IMR-90 (cell line): ENCODE results near the gene HSD17B3. TPM values are rescaled to one million over a fixed set of nuclear protein-coding genes. Genes with fewer than 3 reads are reported as not detected.

Source experiments
- ATAC-seq: fragments of 200-7000 bp; cut with Tn5 transposase; 2 replicates; pipeline ENCODE4 v1.9.1; 2020; ENCODE audit warnings: low read depth, mild to moderate bottlenecking, moderate library complexity
- BruUV-seq: library from RNA; stranded (reverse); fragments of 400-500 nt; replicated peaks from 2 replicates; lab custom pipeline; 2021; lab: Mats Ljungman, UMichigan
- CTCF ChIA-PET: fragments of 300-600 bp; formaldehyde crosslinking; extraction: SDS; loops from one replicate; lab custom pipeline; 2021; ENCODE audit warnings: antibody characterized with exemption; lab: Yijun Ruan, JAX
- POLR2A ChIA-PET: fragments of 300-600 bp; sonication (Branson Sonifier 250); formaldehyde crosslinking; loops from one replicate; lab custom pipeline; 2022; ENCODE audit warnings: antibody characterized with exemption; ENCODE audit not compliant: unreplicated experiment; lab: Charles Lee
- DNase-seq: peaks from one replicate; pipeline ENCODE4 v3.0.0; 2013
- H2AFZ ChIP-seq: replicated peaks from 2 replicates; pipeline ENCODE3; 2013; ENCODE audit warnings: low read length, mild to moderate bottlenecking; ENCODE audit not compliant: poor library complexity
- H2AK5ac ChIP-seq: 2 replicates; pipeline ENCODE4 v1.6.1; 2013; ENCODE audit warnings: low read depth, low read length, inconsistent platforms
- H2AK9ac ChIP-seq: replicated peaks from 2 replicates; pipeline ENCODE3; 2013; ENCODE audit warnings: mild to moderate bottlenecking, low read depth, low read length, moderate library complexity; ENCODE audit not compliant: poor library complexity
- H2BK120ac ChIP-seq: 2 replicates; pipeline ENCODE4 v1.6.1; 2013; ENCODE audit warnings: low read depth, low read length, inconsistent platforms
- H2BK15ac ChIP-seq: 3 replicates; pipeline ENCODE4 v1.6.1; 2013; ENCODE audit warnings: low read depth, low read length, inconsistent platforms
- H2BK20ac ChIP-seq: 2 replicates; pipeline ENCODE4 v1.6.1; 2013; ENCODE audit warnings: low read depth, mild to moderate bottlenecking, inconsistent platforms, low read length, moderate library complexity
- H2BK5ac ChIP-seq: 2 replicates; pipeline ENCODE4 v1.6.1; 2013; ENCODE audit warnings: mild to moderate bottlenecking, low read depth, low read length, inconsistent platforms; ENCODE audit not compliant: poor library complexity, severe bottlenecking
- H3K14ac ChIP-seq: replicated peaks from 2 replicates; pipeline ENCODE4 v1.6.1; 2013; ENCODE audit warnings: low read depth, low read length, inconsistent platforms
- H3K18ac ChIP-seq: 2 replicates; pipeline ENCODE4 v1.6.1; 2013; ENCODE audit warnings: low read depth, low read length, control low read depth
- H3K23ac ChIP-seq: 2 replicates; pipeline ENCODE4 v1.6.1; 2013; ENCODE audit warnings: low read depth, low read length, inconsistent platforms
- H3K27ac ChIP-seq: 2 replicates; pipeline ENCODE4 v1.5.1; 2013; ENCODE audit warnings: mild to moderate bottlenecking, control low read depth, low read length; ENCODE audit not compliant: insufficient read depth
- H3K27me3 ChIP-seq: 2 replicates; pipeline ENCODE4 v1.6.1; 2013; ENCODE audit warnings: low read length; ENCODE audit not compliant: control insufficient read depth, insufficient read depth
- H3K36me3 ChIP-seq: 2 replicates; pipeline ENCODE4 v1.6.1; 2013; ENCODE audit warnings: low read length, mixed read lengths; ENCODE audit not compliant: control insufficient read depth, insufficient read depth
- H3K4ac ChIP-seq: 2 replicates; pipeline ENCODE4 v1.6.1; 2013; ENCODE audit warnings: low read depth, low read length, inconsistent platforms
- H3K4me1 ChIP-seq: 2 replicates; pipeline ENCODE4 v1.6.1; 2013; ENCODE audit warnings: low read length, mixed read lengths; ENCODE audit not compliant: control insufficient read depth, insufficient read depth
- H3K4me2 ChIP-seq: 2 replicates; pipeline ENCODE4 v1.6.1; 2013; ENCODE audit warnings: low read depth, mild to moderate bottlenecking, control low read depth, low read length, moderate library complexity
- H3K4me3 ChIP-seq: 2 replicates; pipeline ENCODE4 v1.5.1; 2013; ENCODE audit warnings: low read depth, mild to moderate bottlenecking, control low read depth, low read length, moderate library complexity; ENCODE audit not compliant: insufficient read depth
- H3K56ac ChIP-seq: 2 replicates; pipeline ENCODE4 v1.6.1; 2013; ENCODE audit warnings: low read length, inconsistent platforms; ENCODE audit not compliant: insufficient read depth; ENCODE audit errors: extremely low read depth
- H3K79me1 ChIP-seq, 2 experiments: 2 replicates each; pipeline ENCODE4 v1.6.1; 2013; ENCODE audit warnings: low read length in 2 of 2, inconsistent platforms in 1 of 2, low read depth in 1 of 2
- H3K9ac ChIP-seq: 2 replicates; pipeline ENCODE4 v1.6.1; 2013; ENCODE audit warnings: low read depth, low read length, control low read depth
- H3K9me1 ChIP-seq: 2 replicates; pipeline ENCODE4 v1.6.1; 2013; ENCODE audit warnings: low read length, inconsistent platforms; ENCODE audit not compliant: insufficient read depth
- H3K9me3 ChIP-seq: 2 replicates; pipeline ENCODE4 v1.6.1; 2013; ENCODE audit warnings: low read length; ENCODE audit not compliant: control insufficient read depth, insufficient read depth
- H4K20me1 ChIP-seq: 2 replicates; pipeline ENCODE4 v1.6.1; 2013; ENCODE audit warnings: low read length, inconsistent platforms; ENCODE audit not compliant: insufficient read depth
- H4K5ac ChIP-seq: 2 replicates; pipeline ENCODE4 v1.6.1; 2013; ENCODE audit warnings: mild to moderate bottlenecking, low read depth, low read length, control low read depth
- H4K8ac ChIP-seq, 2 experiments: 2 replicates each; pipeline ENCODE4 v1.6.1; 2013; ENCODE audit warnings: low read depth in 2 of 2, low read length in 2 of 2, control low read depth in 1 of 2, inconsistent platforms in 1 of 2
- H4K91ac ChIP-seq: 2 replicates; pipeline ENCODE4 v1.6.1; 2013; ENCODE audit warnings: low read depth, low read length, inconsistent platforms; ENCODE audit not compliant: insufficient read depth
- BHLHE40 ChIP-seq: fragments of 150-350 bp; IDR thresholded peaks from 2 replicates; pipeline ENCODE4 v1.6.1; 2016; ENCODE audit warnings: mild to moderate bottlenecking, low read depth, low read length
- CEBPB ChIP-seq: IDR thresholded peaks from 2 replicates; pipeline ENCODE4 v1.6.1; 2012; ENCODE audit warnings: low read depth, low read length, improper control_type of control experiment
- CHD1 ChIP-seq: IDR thresholded peaks from 2 replicates; pipeline ENCODE4 v1.6.1; 2012; ENCODE audit warnings: low read depth, low read length, improper control_type of control experiment
- FOS ChIP-seq: fragments of 150-350 bp; IDR thresholded peaks from 2 replicates; pipeline ENCODE4 v1.6.1; 2016; ENCODE audit warnings: low read depth, low read length
- MAFK ChIP-seq: IDR thresholded peaks from 2 replicates; pipeline ENCODE4 v1.6.1; 2012; ENCODE audit warnings: low read depth, low read length, improper control_type of control experiment
- MAZ ChIP-seq: IDR thresholded peaks from 2 replicates; pipeline ENCODE4 v1.6.1; 2012; ENCODE audit warnings: low read depth, mild to moderate bottlenecking, low read length, improper control_type of control experiment, moderate library complexity, borderline replicate concordance
- MXI1 ChIP-seq: IDR thresholded peaks from 2 replicates; pipeline ENCODE4 v1.6.1; 2012; ENCODE audit warnings: low read depth, mild to moderate bottlenecking, low read length, moderate library complexity, borderline replicate concordance
- NFE2L2 ChIP-seq: fragments of 150-350 bp; IDR thresholded peaks from 2 replicates; pipeline ENCODE4 v1.6.1; 2016; ENCODE audit warnings: low read depth, mild to moderate bottlenecking, low read length
- POLR2A ChIP-seq: IDR thresholded peaks from 2 replicates; pipeline ENCODE4 v1.6.1; 2012; ENCODE audit warnings: mild to moderate bottlenecking, low read depth, low read length
- RAD21 ChIP-seq: IDR thresholded peaks from 2 replicates; pipeline ENCODE4 v1.6.1; 2012; ENCODE audit warnings: low read length, improper control_type of control experiment
- RCOR1 ChIP-seq: IDR thresholded peaks from 2 replicates; pipeline ENCODE4 v1.6.1; 2012; ENCODE audit warnings: mild to moderate bottlenecking, low read length, improper control_type of control experiment; ENCODE audit not compliant: insufficient replicate concordance
- RFX5 ChIP-seq: IDR thresholded peaks from 2 replicates; pipeline ENCODE4 v1.8.0; 2012; ENCODE audit warnings: low read depth, mild to moderate bottlenecking, low read length, moderate library complexity
- SMC3 ChIP-seq: fragments of 150-350 bp; IDR thresholded peaks from 2 replicates; pipeline ENCODE4 v1.6.1; 2016; ENCODE audit warnings: low read depth, mild to moderate bottlenecking, antibody characterized with exemption, low read length, moderate library complexity
- dilution Hi-C: fragments of 300-500 bp; cut with HindIII; formaldehyde crosslinking; loops from one replicate; pipeline ENCODE4 v1.14.3; 2018; ENCODE audit warnings: low sequenced_read_pairs; ENCODE audit not compliant: unreplicated experiment
- in situ Hi-C: fragments of 300-500 bp; cut with MboI; formaldehyde crosslinking; loops from 3 replicates; pipeline ENCODE4 v1.14.3; 2019; ENCODE audit warnings: low sequenced_read_pairs, inconsistent platforms, mixed read lengths
- intact Hi-C: fragments of 100-400 bp; cut with micrococcal nuclease; formaldehyde crosslinking; loops from 2 replicates; pipeline ENCODE4 v1.10.0; 2022
- polyA plus RNA-seq, 3 experiments: library from polyadenylated mRNA; depleted of rRNA; stranded (reverse); fragments of >200 nt; gene quantifications; 2 replicates each; pipeline ENCODE4 v1.2.3, GENCODE V29; 2012; ENCODE audit warnings: low replicate concordance in 1 of 3
- total RNA-seq: library from RNA; depleted of rRNA; stranded (reverse); fragments of >200 nt; gene quantifications from 2 replicates; pipeline ENCODE4 v1.2.3, GENCODE V29; 2012
- TF ChIP-seq, protein P1 (sequence below): conservative IDR thresholded peaks from 2 replicates; pipeline ENCODE4 v1.5.1; 2012; ENCODE audit warnings: mild to moderate bottlenecking, low read depth, low read length, improper control_type of control experiment
- TF ChIP-seq, protein P2 (sequence below): fragments of 150-350 bp; IDR thresholded peaks from 2 replicates; pipeline ENCODE4 v1.6.1; 2017; ENCODE audit warnings: mild to moderate bottlenecking, antibody characterized with exemption, low read length, low read depth
- TF ChIP-seq, protein P3 (sequence below): fragments of 150-350 bp; IDR thresholded peaks from 2 replicates; pipeline ENCODE4 v1.6.1; 2016; ENCODE audit warnings: low read depth, mild to moderate bottlenecking, low read length, moderate library complexity, borderline replicate concordance

The HSD17B3 gene
- total and polyA plus RNA-seq, 2 of the 4 experiments (the other 2 are of a cell fraction): 0.18 TPM; not detected in 1

DNA sequence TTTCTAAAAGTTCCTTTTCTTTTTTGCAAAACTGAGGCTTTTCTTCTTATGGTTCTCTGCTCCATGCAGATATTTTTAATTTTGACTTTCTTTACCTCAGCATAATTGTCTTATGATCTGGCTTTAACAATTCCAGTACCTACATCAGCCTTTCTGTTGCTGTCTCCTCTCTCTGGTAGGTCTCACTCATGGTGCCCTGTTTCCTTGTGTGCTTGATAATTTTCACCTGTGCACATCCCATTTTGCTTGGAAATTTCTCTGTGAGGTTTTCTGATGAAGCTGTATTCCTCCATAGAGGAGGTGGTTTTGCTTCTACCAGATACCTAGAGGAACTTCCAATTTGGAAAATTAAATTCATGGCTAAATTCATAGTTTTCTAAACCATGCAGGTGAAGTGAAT lies 2.3 kb upstream of the HSD17B3 start:
- Histone ChIP-seq H3K9me3 (no peaks in the 10 kb centered on the region), H3K14ac (no peak overlapping the region), H3K4me3 (no peak overlapping the region), H3K27ac (no peak overlapping the region), H3K4ac (no peak overlapping the region), H4K5ac (no peak overlapping the region), H3K27me3 (peaks cover 2% of the 10 kb centered on the region; the same call in 1 of the 2 replicates), H4K8ac (no peak overlapping the region), H3K56ac (no peak overlapping the region), H3K9ac (no peak overlapping the region), H2AK9ac (no peak overlapping the region), H2BK120ac (no peak overlapping the region), H4K91ac (no peak overlapping the region), H4K20me1 (no peaks in the 10 kb centered on the region), H2AK5ac (no peak overlapping the region), H3K4me2 (no peak overlapping the region), H3K36me3 (no peaks in the 10 kb centered on the region), H2BK5ac (no peak overlapping the region), H3K18ac (no peak overlapping the region), H3K79me1 (no peaks in the 10 kb centered on the region), H2BK15ac (no peak overlapping the region), H2BK20ac (no peak overlapping the region), H3K4me1 (peaks cover 2% of the 10 kb centered on the region; the same call in 1 of the 2 replicates), H3K9me1 (0 out of 2 replicates have a peak, but pooled peaks cover 1% of the 10 kb centered on the region), H3K23ac (no peak overlapping the region), H2AFZ (no peak overlapping the region)
- no peak for TF ChIP-seq MXI1
- no peak for TF ChIP-seq CHD1
- TF ChIP-seq, protein P1, sequence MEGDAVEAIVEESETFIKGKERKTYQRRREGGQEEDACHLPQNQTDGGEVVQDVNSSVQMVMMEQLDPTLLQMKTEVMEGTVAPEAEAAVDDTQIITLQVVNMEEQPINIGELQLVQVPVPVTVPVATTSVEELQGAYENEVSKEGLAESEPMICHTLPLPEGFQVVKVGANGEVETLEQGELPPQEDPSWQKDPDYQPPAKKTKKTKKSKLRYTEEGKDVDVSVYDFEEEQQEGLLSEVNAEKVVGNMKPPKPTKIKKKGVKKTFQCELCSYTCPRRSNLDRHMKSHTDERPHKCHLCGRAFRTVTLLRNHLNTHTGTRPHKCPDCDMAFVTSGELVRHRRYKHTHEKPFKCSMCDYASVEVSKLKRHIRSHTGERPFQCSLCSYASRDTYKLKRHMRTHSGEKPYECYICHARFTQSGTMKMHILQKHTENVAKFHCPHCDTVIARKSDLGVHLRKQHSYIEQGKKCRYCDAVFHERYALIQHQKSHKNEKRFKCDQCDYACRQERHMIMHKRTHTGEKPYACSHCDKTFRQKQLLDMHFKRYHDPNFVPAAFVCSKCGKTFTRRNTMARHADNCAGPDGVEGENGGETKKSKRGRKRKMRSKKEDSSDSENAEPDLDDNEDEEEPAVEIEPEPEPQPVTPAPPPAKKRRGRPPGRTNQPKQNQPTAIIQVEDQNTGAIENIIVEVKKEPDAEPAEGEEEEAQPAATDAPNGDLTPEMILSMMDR: no peak
- no peak for TF ChIP-seq RAD21
- TF ChIP-seq BHLHE40: no peak
- no peak for TF ChIP-seq FOS
- TF ChIP-seq MAZ: no peak
- no peak for TF ChIP-seq POLR2A
- no peak for TF ChIP-seq RFX5
- no peak for TF ChIP-seq NFE2L2
- TF ChIP-seq RCOR1: no peak
- TF ChIP-seq, protein P2, sequence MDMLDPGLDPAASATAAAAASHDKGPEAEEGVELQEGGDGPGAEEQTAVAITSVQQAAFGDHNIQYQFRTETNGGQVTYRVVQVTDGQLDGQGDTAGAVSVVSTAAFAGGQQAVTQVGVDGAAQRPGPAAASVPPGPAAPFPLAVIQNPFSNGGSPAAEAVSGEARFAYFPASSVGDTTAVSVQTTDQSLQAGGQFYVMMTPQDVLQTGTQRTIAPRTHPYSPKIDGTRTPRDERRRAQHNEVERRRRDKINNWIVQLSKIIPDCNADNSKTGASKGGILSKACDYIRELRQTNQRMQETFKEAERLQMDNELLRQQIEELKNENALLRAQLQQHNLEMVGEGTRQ: no peak
- TF ChIP-seq, protein P3, sequence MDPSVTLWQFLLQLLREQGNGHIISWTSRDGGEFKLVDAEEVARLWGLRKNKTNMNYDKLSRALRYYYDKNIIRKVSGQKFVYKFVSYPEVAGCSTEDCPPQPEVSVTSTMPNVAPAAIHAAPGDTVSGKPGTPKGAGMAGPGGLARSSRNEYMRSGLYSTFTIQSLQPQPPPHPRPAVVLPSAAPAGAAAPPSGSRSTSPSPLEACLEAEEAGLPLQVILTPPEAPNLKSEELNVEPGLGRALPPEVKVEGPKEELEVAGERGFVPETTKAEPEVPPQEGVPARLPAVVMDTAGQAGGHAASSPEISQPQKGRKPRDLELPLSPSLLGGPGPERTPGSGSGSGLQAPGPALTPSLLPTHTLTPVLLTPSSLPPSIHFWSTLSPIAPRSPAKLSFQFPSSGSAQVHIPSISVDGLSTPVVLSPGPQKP: no peak
- no peak for TF ChIP-seq SMC3
- TF ChIP-seq MAFK: no peak
- TF ChIP-seq CEBPB: no peak
- in situ Hi-C loops (no loop called here), dilution Hi-C loops (no loop called here), intact Hi-C loops (no loop called here)
- CTCF ChIA-PET: interaction anchor here (0.8 kb wide), 1 partner anchor 13 kb away, joined by 3 read pairs; no protein-coding TSS in a partner anchor
- BruUV-seq: no TSS peak
- ATAC-seq (no peak), DNase-seq (no peak)
- POLR2A ChIA-PET: no interaction called here
